DLD1 (cell line): ENCODE data around the gene CLEC2D.
"Not testable (repeated sequence)": the region's sequence is repeated elsewhere in the genome, so short reads cannot be mapped to it uniquely, and the experiment has no call there.

Experiments used
- in situ Hi-C: cut with HindIII; loops from 2 replicates; pipeline ENCODE4 v1.10.0; 2017; ENCODE audit warnings: low sequenced_read_pairs

The CLEC2D gene

GRCh38 chr12:9650151-9650576 is 19.3 kb upstream of the CLEC2D start:
- in situ Hi-C loops, result no loop called here

- in situ Hi-C loops, result no loop called here
Measured at GRCh38 chr12:9651265-9651729, 18.2 kb upstream of the CLEC2D start.

DNA sequence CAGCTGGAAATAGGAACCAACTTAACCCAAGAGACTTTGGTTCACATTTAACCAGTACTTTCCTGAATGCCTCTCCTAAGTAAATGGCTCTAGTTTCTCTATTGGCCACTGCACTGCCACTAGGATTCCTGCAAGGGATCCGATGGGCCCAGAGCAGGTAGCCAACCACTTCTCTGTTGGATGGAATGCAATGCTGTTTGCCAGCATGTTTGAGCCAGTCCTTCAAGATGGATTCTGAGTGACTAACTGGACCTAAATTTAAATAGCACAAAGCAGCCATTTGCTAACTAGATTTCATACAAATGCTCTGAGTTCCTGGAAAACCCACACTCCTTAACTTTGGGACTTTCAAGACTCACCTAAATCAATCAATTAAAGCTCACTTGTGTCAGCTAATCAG is 9.5 kb upstream of the CLEC2D start:
- in situ Hi-C loops, result no loop called here

DNA sequence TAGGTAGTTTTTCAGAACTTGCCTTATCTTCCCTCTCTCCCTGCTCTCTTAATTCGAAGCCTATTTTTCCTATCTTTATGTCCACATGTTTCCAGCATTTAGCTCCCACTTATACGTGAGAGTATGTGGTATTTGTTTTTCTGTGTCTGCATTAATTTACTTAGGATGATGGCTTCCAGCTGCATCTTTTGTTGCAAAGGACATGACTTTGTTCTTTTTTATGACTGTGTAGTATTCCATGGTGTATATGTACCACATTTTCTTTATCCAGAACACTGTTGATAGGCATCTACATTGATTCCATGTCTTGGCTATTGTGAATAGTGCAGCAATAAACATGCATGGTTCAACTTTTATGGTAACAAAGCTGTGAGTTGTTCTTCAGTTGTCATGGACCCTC is 7.8 kb upstream of the CLEC2D start:
- in situ Hi-C loops, result no loop called here

DNA sequence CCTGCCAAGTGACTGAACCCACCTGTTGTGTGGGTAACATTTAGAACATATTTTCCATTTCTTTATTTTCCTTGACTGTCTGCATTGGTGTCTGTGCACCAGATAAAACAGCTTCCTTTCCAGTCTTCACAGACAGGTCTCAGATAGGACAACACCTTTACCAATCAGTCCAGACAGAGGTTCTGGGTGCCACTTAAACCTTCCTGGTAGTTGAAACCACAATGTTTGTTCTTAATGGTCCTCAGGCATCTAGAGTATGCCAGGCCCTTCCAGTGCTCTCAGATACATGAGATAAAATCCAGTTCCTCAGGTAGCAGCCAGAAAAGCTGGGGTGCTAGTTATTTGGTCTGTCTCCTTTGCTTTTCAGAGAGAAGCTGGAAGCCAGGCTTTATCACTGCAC is 7.0 kb upstream of the CLEC2D start:
- in situ Hi-C loops, result no loop called here

DNA sequence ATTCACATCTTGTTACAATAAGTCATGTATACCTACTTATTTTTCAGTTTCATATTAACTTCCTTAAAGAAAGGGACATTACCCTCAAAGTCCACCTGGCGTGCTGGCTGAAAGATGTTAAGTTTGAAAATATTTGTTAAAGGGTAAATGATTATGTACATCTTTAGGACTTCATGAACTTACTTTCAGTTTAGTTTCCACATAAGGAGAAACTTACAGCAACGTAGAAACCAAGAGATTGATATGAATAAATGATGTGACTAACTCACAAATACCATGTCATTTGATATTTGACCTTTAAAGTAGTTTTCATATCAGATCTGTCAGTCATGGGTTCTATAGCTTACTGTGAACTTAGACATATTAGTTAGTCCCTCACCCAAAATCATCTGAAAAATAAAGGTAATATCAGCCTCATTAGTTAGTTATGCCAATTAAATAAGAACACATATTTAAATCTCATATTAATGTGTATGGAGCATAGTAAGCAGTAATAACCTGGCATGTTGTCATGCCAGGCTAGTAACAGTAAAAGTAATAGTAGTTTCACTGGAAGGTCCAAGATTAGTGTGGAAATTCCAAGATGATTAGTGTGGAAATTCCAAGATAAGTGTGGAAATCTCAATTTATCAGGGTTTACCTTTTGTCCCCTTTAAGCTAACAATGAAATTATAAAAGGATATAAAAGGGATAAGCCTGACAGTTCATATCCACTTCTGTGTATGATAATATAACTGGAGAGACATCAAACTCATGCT is 1.9 kb upstream of the CLEC2D start:
- in situ Hi-C loops, result no loop called here

DNA sequence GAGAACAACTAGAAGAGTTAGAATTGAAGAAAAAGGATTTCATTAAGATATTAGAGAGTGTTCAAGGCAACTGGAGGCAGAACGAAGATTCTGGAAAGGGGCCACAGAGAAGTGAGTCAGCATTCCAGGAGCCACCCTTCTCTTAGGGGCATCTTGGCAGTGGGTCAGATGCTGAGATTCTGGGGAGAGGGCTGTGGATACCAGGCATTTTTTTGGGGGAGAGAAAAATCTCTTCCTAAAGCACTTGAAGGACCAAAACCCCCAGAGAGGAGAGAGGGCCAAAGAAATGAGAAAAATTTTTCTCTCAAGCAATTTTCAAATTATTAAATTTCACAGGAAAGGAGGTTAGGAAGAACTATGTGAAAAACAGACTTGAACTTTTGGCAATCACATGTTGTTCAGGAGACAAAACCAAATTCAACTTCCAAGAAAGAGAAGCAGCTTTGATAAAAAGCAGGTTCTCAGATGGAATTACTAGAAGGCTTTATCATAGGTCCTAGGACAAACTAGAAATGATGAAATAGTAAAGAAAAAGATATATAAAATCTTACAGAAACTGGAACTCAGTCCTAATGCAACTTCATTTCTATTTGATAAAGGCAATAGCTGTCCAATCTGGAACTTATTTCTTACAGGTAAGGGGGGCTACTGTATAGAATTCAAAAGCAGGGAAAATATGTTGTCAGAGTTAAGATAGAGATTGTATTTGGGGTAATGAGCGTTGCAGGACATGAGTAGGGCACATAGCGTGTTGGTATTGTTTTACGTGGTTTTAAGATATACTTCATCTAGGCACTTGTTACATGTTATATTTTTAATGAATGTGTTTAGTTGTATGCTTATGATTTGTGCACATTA is 1.1 kb upstream of the CLEC2D start:
- in situ Hi-C loops, result no loop called here

GRCh38 chr12:9669019-9669326 is 540 bp upstream of the CLEC2D start:
- in situ Hi-C loops, result no loop called here

GRCh38 chr12:9672340-9672739 is 2.8 kb downstream of the CLEC2D start:
- in situ Hi-C loops, result not testable (repeated sequence)

DNA sequence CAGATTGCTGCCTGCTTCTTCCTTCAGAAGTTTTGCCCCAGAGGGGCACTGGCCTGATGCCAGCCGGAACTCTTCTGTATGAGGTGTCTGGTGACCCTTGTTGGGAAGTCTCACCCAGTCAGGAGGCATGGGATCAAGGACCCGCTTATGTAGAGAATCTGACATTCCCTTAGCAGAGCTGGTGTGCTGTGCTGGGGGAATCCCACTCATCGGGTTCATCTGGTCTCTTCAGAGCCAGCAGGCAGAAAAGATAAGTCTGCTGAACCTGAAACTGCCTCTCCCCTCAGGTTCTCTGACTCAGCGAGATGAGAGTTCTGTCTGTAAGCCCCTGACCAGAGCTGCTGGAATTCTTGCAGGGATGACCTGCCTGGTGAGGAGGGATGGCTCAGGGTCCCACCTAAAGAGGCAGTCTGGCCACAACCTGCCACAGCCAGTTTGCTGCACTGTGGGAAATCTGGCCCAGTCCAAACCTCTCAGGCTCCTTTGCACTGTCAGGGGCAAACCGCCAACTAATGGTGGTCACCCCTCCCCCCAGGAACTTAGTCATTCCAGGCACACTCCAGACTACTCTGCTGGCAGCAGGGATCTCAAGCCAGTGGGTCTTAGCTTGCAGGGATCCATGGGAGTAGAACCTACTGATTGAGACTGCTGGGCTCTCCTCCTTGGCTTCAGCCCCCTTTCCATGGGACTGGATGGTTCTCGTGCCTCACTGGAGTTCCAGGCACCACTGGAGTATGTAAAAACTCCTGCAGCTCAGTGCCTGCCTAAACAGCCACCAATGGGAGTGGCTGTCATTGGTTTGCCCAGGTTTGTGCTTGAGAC is 4.1 kb downstream of the CLEC2D start:
- in situ Hi-C loops, result no loop called here

DNA sequence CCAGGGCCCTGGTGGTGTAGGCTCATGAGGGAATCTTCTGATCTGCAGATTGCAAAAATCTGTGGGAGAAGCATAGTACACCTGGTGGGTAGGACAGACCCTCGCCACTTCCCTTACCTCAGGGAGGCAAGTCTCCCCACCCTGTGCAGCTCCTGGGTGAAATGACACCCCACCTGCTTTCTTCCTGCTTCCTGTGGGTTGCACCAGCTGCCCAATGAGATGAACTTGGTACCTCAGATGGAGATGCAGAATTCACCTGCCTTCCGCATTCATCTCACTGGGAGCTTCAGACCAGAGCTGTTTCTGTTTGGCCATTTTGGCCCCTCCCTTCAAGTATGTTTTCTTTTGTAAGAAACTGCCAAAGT is 4.7 kb downstream of the CLEC2D start:
- in situ Hi-C loops, result no loop called here

DNA sequence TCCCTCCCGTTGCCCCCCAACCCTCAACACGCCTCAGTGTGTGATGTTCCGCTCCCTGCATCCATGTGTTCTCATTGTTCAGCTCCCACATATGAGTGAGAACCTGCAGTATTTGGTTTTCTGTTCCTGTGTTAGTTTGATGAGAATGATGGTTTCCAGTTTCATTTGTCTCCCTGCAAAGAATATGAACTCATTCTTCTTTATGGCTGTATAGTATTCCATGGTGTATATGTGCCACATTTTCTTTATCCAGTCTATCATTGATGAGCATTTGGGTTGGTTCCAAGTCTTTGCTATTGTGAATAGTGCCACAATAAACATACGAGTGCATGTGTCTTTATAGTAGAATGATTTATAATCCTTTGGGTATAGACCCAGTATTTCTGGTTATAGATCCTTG is 13.0 kb downstream of the CLEC2D start:
- in situ Hi-C loops, result not testable (repeated sequence)

GRCh38 chr12:9682949-9683348 is 13.4 kb downstream of the CLEC2D start:
- in situ Hi-C loops, result not testable (repeated sequence)

- in situ Hi-C loops, result not testable (repeated sequence)
Measured at GRCh38 chr12:9685366-9685765, 15.9 kb downstream of the CLEC2D start.

DNA sequence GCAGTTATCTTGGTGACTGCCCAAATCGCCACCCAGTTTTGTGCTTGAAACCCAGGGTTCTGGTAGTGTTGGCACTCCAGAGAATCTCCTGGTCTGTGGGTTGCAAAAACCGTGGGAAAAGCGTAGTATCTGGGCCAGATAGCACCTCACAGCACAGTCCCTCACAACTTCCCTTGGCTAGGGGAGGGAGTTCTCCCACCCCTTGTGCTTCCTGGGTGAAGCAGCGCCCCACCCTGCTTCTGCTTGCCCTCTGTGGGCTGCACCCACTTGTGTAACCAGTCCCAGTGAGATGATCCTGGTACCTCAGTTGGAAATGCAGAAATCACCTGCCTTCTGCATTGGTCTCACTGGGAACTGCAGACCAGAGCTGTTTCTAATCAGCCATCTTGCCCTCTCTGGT is 16.4 kb downstream of the CLEC2D start:
- in situ Hi-C loops, result no loop called here

GRCh38 chr12:9687228-9687627 is 17.7 kb downstream of the CLEC2D start:
- in situ Hi-C loops, result no loop called here

DNA sequence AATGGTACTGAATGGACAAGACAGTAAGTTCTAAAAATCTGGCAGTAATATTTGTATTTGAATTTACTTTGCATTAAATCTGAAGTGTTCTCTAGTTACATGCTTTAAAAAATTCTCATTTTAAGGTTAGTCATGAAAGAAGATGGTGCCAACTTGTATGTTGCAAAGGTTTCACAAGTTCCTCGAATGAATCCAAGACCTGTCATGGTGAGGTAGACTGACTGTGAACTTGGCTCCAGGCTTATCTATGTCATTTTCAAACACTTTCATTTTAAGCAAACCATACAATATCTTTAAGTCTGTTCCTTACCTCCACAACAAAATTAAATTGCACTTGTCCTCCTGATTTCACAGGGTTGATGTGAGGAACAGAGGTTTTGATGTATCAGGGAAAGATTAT is 23.4 kb downstream of the CLEC2D start:
- in situ Hi-C loops, result no loop called here

DNA sequence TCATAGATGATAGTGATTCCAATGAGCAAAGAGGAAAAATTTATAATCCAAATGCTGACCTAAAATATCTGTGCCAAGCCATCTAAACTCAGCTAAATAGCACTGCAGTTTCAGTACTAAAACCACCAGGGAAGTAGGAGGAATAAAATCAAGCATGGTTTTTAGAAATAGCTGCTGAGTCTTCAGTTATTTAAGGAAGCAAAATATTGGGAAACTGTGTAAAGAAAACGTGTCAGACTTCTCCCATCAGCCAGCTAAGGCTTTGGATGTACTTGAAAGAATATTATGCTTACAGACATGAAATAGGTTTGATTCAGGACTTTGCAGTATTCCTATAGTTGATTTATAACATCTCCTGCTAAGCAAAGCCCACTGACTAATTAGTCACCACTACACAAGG is 24.7 kb downstream of the CLEC2D start:
- in situ Hi-C loops, result no loop called here

- in situ Hi-C loops, result not testable (repeated sequence)
Measured at GRCh38 chr12:9695150-9695549, 25.6 kb downstream of the CLEC2D start.

DNA sequence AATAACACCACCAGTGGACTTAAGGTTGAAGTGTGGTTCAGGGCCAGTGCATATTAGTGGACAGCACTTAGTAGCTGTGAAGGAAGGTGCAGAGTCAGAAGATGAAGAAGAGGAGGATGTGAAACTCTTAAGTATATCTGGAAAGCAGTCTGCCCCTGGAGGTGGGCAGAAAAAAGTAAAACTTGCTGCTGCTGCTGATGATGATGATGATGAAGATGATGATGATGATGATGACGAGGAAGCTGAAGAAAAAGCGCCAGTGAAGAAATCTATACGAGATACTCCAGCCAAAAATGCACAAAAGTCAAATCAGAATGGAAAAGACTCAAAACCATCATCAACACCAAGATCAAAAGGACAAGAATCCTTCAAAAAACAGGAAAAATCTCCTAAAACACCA is 26.1 kb downstream of the CLEC2D start:
- in situ Hi-C loops, result not testable (repeated sequence)

GRCh38 chr12:9697619-9698018 is 28.1 kb downstream of the CLEC2D start:
- in situ Hi-C loops, result no loop called here
